ENCODE measurements around the gene BSND. TPM values are rescaled to one million over a fixed set of nuclear protein-coding genes. Genes with fewer than 3 reads are reported as not detected.

Gene BSND
- total and polyA plus RNA-seq, 9 donors = 0.10 to 0.46 (median 0.10) TPM; not detected in 6

- Histone ChIP-seq H3K27ac (no peak overlapping the region), H3K4me3 (no peak overlapping the region), H3K27me3 (no peaks in the 10 kb centered on the region), H3K9me3 (no peaks in the 10 kb centered on the region), H3K36me3 (no peaks in the 10 kb centered on the region), H3K4me1 (ENCODE audit: insufficient read depth) (no peaks in the 10 kb centered on the region)
- TF ChIP-seq POLR2A (IDR thresholded peaks at IDR 0.05) (no peak), EP300 (IDR thresholded peaks at IDR 0.05) (no peak), CTCF (IDR thresholded peaks at IDR 0.05) (no peak)
- DNase-seq = no peak
- intact Hi-C loops (cut with DNase I) = no loop called here
- 70 to 78% (median 74%) methylated on average over 5 of the region's 5 CpGs for WGBS, 3 donors
Measured at GRCh38 chr1:54967372-54967771, 31.4 kb upstream of the BSND start.

- Histone ChIP-seq H3K27ac (no peak overlapping the region), H3K4me3 (no peak overlapping the region), H3K27me3 (no peaks in the 10 kb centered on the region), H3K36me3 (no peaks in the 10 kb centered on the region), H3K9me3 (no peaks in the 10 kb centered on the region), H3K4me1 (ENCODE audit: insufficient read depth) (no peaks in the 10 kb centered on the region)
- TF ChIP-seq CTCF (IDR thresholded peaks at IDR 0.05) = no peak
- TF ChIP-seq EP300 (IDR thresholded peaks at IDR 0.05) = no peak
- TF ChIP-seq POLR2A (IDR thresholded peaks at IDR 0.05) = no peak
- intact Hi-C loops (cut with DNase I) = no loop called here
- 48 to 74% (median 62%) methylated on average over 4 of the region's 4 CpGs for WGBS, 3 donors
- DNase-seq = no peak
Measured at GRCh38 chr1:54968551-54968950, 30.2 kb upstream of the BSND start.

- DNase-seq = no peak
- H3K4me1 ChIP-seq (ENCODE audit: insufficient read depth) = no peaks in the 10 kb centered on the region
- no peaks in the 10 kb centered on the region for H3K36me3 ChIP-seq
- WGBS, 3 donors = 79 to 88% (median 88%) methylated on average over 1 of the region's 1 CpG
- no peak overlapping the region for H3K4me3 ChIP-seq
- H3K27ac ChIP-seq = no peak overlapping the region
- intact Hi-C loops (cut with DNase I) = no loop called here
- H3K27me3 ChIP-seq = no peaks in the 10 kb centered on the region
- H3K9me3 ChIP-seq = no peaks in the 10 kb centered on the region
- TF ChIP-seq EP300 (IDR thresholded peaks at IDR 0.05) (no peak), CTCF (IDR thresholded peaks at IDR 0.05) (no peak), POLR2A (IDR thresholded peaks at IDR 0.05) (no peak)
Measured at GRCh38 chr1:54969879-54970278, 28.9 kb upstream of the BSND start.

- no peaks in the 10 kb centered on the region for H3K4me1 ChIP-seq (ENCODE audit: insufficient read depth)
- H3K4me3 ChIP-seq = no peak overlapping the region
- WGBS, 3 donors = 77 to 90% (median 86%) methylated on average over 5 of the region's 5 CpGs
- no peak for TF ChIP-seq POLR2A (IDR thresholded peaks at IDR 0.05)
- TF ChIP-seq EP300 (IDR thresholded peaks at IDR 0.05) = no peak
- no peaks in the 10 kb centered on the region for H3K36me3 ChIP-seq
- intact Hi-C loops (cut with DNase I) = no loop called here
- no peak overlapping the region for H3K27ac ChIP-seq
- DNase-seq = no peak
- no peaks in the 10 kb centered on the region for H3K27me3 ChIP-seq
- no peaks in the 10 kb centered on the region for H3K9me3 ChIP-seq
Measured at GRCh38 chr1:54970901-54971300, 27.8 kb upstream of the BSND start.

- TF ChIP-seq POLR2A (IDR thresholded peaks at IDR 0.05) (no peak), CTCF (IDR thresholded peaks at IDR 0.05) (no peak), EP300 (IDR thresholded peaks at IDR 0.05) (no peak)
- H3K9me3 ChIP-seq = no peaks in the 10 kb centered on the region
- 62 to 78% (median 73%) methylated on average over 7 of the region's 7 CpGs for WGBS, 3 donors
- H3K36me3 ChIP-seq = no peaks in the 10 kb centered on the region
- no peaks in the 10 kb centered on the region for H3K4me1 ChIP-seq (ENCODE audit: insufficient read depth)
- no peak overlapping the region for H3K4me3 ChIP-seq
- intact Hi-C loops (cut with DNase I) = no loop called here
- no peak overlapping the region for H3K27ac ChIP-seq
- DNase-seq = no peak
- no peaks in the 10 kb centered on the region for H3K27me3 ChIP-seq
Measured at GRCh38 chr1:54971317-54971791, 27.4 kb upstream of the BSND start.

Measured in ovary (tissue), 9 donors.